KMS-11 (cell line): ENCODE data around the gene ANAPC5.

Experiments
- H2AFZ ChIP-seq: fragments of 200-600 bp; sonication (generic); 2 replicates; pipeline ENCODE4 v1.6.1; 2016; ENCODE audit warnings: antibody characterized with exemption, mixed run types, low read depth
- H3K27ac ChIP-seq: fragments of 200-600 bp; sonication (generic); 2 replicates; pipeline ENCODE4 v1.6.1; 2016; ENCODE audit warnings: mild to moderate bottlenecking, mixed run types
- H3K27me3 ChIP-seq: fragments of 200-600 bp; sonication (generic); 2 replicates; pipeline ENCODE4 v1.6.1; 2017; ENCODE audit warnings: mild to moderate bottlenecking, low read depth, mixed run types, moderate library complexity; ENCODE audit not compliant: insufficient read depth
- H3K36me3 ChIP-seq: fragments of 200-600 bp; sonication (generic); 2 replicates; pipeline ENCODE4 v1.6.1; 2017; ENCODE audit warnings: mild to moderate bottlenecking, mixed run types; ENCODE audit not compliant: insufficient read depth
- H3K4me1 ChIP-seq: fragments of 200-600 bp; sonication (generic); 2 replicates; pipeline ENCODE4 v1.6.1; 2016; ENCODE audit warnings: mild to moderate bottlenecking, low read depth, mixed run types; ENCODE audit not compliant: poor library complexity, severe bottlenecking
- H3K4me2 ChIP-seq: fragments of 200-600 bp; sonication (generic); 2 replicates; pipeline ENCODE4 v1.7.0; 2016; ENCODE audit warnings: mild to moderate bottlenecking, mixed run types
- H3K4me3 ChIP-seq: fragments of 200-600 bp; sonication (generic); IDR thresholded peaks from 2 replicates; pipeline ENCODE4 v1.6.1; 2017; ENCODE audit warnings: low read depth, low read length, mixed read lengths; ENCODE audit not compliant: insufficient read depth
- H3K79me2 ChIP-seq: fragments of 200-600 bp; sonication (generic); 2 replicates; pipeline ENCODE4 v1.6.1; 2016; ENCODE audit warnings: low read depth, mixed run types; ENCODE audit not compliant: insufficient read depth
- H3K9ac ChIP-seq: fragments of 200-600 bp; sonication (generic); 2 replicates; pipeline ENCODE4 v1.6.1; 2016; ENCODE audit warnings: mild to moderate bottlenecking, mixed run types
- H4K20me1 ChIP-seq: fragments of 200-600 bp; sonication (generic); 2 replicates; pipeline ENCODE4 v1.6.1; 2016; ENCODE audit warnings: mild to moderate bottlenecking, mixed run types; ENCODE audit not compliant: insufficient read depth
- CTCF ChIP-seq: fragments of 200-600 bp; sonication (generic); conservative IDR thresholded peaks from 2 replicates; pipeline ENCODE4 v1.6.1; 2017; ENCODE audit warnings: low read depth, mild to moderate bottlenecking, antibody characterized with exemption, low read length, moderate library complexity, mixed read lengths

Gene ANAPC5

GRCh38 chr12:121274036-121274763, 78.0 kb downstream of the ANAPC5 start:
- H4K20me1 ChIP-seq = no peaks in the 10 kb centered on the region
- H3K4me2 ChIP-seq = no peak overlapping the region
- H3K79me2 ChIP-seq = no peaks in the 10 kb centered on the region; the same call in 1 of the 2 replicates
- H3K27ac ChIP-seq = no peak overlapping the region
- H3K4me1 ChIP-seq = no peaks in the 10 kb centered on the region
- no peak for TF ChIP-seq CTCF
- H3K36me3 ChIP-seq = no peaks in the 10 kb centered on the region
- no peak overlapping the region for H3K9ac ChIP-seq
- H3K4me3 ChIP-seq = no peak overlapping the region
- H2AFZ ChIP-seq = no peak overlapping the region
- H3K27me3 ChIP-seq = no peaks in the 10 kb centered on the region

- H3K9ac ChIP-seq = no peak overlapping the region
- H3K4me2 ChIP-seq = no peak overlapping the region
- H3K4me1 ChIP-seq = no peaks in the 10 kb centered on the region
- TF ChIP-seq CTCF = no peak
- no peak overlapping the region for H2AFZ ChIP-seq
- H3K36me3 ChIP-seq = no peaks in the 10 kb centered on the region
- no peaks in the 10 kb centered on the region for H4K20me1 ChIP-seq
- H3K27me3 ChIP-seq = no peaks in the 10 kb centered on the region
- H3K79me2 ChIP-seq = no peaks in the 10 kb centered on the region; the same call in 1 of the 2 replicates
- no peak overlapping the region for H3K4me3 ChIP-seq
- H3K27ac ChIP-seq = no peak overlapping the region
Measured at GRCh38 chr12:121273364-121273896, 78.8 kb downstream of the ANAPC5 start.

- H3K9ac ChIP-seq = no peak overlapping the region
- no peaks in the 10 kb centered on the region for H4K20me1 ChIP-seq
- H3K4me1 ChIP-seq = no peaks in the 10 kb centered on the region
- H3K27ac ChIP-seq = no peak overlapping the region
- H3K27me3 ChIP-seq = no peaks in the 10 kb centered on the region
- no peak overlapping the region for H3K4me3 ChIP-seq
- no peak overlapping the region for H3K4me2 ChIP-seq
- H3K79me2 ChIP-seq = no peaks in the 10 kb centered on the region
- no peaks in the 10 kb centered on the region for H3K36me3 ChIP-seq
- no peak overlapping the region for H2AFZ ChIP-seq
- TF ChIP-seq CTCF = no peak
Measured at GRCh38 chr12:121267822-121268221, 84.4 kb downstream of the ANAPC5 start.

- Histone ChIP-seq H3K27me3 (no peaks in the 10 kb centered on the region), H3K27ac (no peak overlapping the region), H3K4me2 (no peak overlapping the region), H3K79me2 (no peaks in the 10 kb centered on the region), H3K9ac (no peak overlapping the region), H3K36me3 (no peaks in the 10 kb centered on the region), H3K4me3 (no peak overlapping the region), H3K4me1 (no peaks in the 10 kb centered on the region), H2AFZ (no peak overlapping the region), H4K20me1 (no peaks in the 10 kb centered on the region)
- TF ChIP-seq CTCF = no peak
Measured at GRCh38 chr12:121264951-121265515, 87.2 kb downstream of the ANAPC5 start.
